Pulmonary artery endothelial cell (primary cell): ENCODE measurements around the gene ZSWIM3. TPM values are rescaled to one million over a fixed set of nuclear protein-coding genes. Genes with fewer than 3 reads are reported as not detected.
"Not testable (repeated sequence)": the region's sequence is repeated elsewhere in the genome, so short reads cannot be mapped to it uniquely, and the experiment has no call there.

ENCODE experiments used
- DNase-seq: peaks from one replicate; pipeline ENCODE4 v3.0.0-alpha.2; 2011; ENCODE audit warnings: low read depth, low spot score
- total RNA-seq: library from RNA; depleted of rRNA; stranded (reverse); fragments of >200 nt; gene quantifications from 2 replicates; pipeline ENCODE4 v1.2.3, GENCODE V29; 2014

Gene ZSWIM3
- total RNA-seq, 1 donor from 2014 or later: 5.4 TPM

GRCh38 chr20:45890077-45890984, 32.9 kb downstream of the ZSWIM3 start:
- DNase-seq: peak; percentile 66

GRCh38 chr20:45890985-45891983, 33.9 kb downstream of the ZSWIM3 start, which contains the start of the genes CTSA and NEURL2:
CTSA (plus strand) TSS chr20:45891335; CDS start chr20:45891569, 234 bp downstream.
NEURL2 (minus strand) TSS chr20:45891208; CDS start chr20:45890991, 217 bp downstream.
- DNase-seq: peak; percentile 72

GRCh38 chr20:45892049-45892825, 34.8 kb downstream of the ZSWIM3 start:
- DNase-seq: no peak

DNA sequence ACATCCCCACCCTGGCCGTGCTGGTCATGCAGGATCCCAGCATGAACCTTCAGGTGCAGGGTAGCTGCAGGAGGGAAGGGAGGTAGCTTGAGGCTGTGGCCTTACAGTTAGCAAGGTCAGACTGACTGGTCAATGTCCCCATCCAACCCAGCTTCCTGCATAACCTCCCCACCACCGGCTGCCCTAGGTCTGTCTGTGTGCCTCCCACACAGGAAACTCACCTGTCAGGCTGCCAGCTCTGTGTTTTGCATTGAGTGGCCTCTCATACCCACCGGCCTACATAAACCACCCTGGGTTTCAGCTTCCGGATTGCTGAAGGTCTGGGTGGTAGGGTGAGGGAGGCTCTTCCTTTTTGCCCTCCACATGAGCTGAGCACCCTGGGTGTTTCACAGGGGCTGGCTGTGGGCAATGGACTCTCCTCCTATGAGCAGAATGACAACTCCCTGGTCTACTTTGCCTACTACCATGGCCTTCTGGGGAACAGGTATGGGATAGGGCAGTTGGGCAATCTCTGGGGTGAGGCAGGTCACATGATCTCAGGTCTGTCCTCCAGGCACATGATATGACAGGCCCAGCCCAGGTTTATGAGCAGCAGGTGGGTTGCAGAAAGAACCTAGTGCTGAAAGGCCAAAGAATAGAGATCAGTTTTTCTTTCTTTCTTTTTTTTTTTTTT, 35.5 kb downstream of the ZSWIM3 start:
- DNase-seq: no peak

DNA sequence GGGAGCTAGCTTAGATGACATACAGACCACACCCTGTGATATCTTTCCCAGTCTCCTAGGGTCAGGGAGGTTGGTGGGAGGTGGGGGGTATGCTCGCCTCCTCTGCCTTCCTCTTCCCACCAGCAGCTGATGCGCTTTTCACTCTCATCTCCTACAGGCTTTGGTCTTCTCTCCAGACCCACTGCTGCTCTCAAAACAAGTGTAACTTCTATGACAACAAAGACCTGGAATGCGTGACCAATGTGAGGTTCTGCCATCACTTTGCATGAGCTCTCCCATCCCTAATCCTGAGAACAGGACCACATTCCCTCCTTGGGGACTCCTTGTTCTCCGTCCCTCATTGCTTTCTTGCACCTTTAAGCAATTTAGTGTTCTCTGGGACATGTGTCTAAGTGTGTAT, 36.4 kb downstream of the ZSWIM3 start:
- DNase-seq: no peak

DNA sequence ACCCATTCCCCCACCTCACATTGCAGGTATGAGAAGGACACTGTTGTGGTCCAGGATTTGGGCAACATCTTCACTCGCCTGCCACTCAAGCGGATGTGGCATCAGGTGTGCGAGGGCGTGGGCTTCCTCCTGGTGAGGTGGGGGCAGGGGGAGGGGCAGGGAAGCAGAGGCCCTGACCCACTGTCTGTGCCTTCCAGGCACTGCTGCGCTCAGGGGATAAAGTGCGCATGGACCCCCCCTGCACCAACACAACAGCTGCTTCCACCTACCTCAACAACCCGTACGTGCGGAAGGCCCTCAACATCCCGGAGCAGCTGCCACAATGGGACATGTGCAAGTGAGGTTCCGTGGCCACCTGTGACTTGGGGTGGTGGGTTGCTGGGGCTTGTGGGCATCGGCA, 37.4 kb downstream of the ZSWIM3 start:
- DNase-seq: no peak

GRCh38 chr20:45896641-45897161, 39.3 kb downstream of the ZSWIM3 start:
- DNase-seq: no peak

- no peak for DNase-seq
Measured at GRCh38 chr20:45897289-45897688, 39.9 kb downstream of the ZSWIM3 start.

DNA sequence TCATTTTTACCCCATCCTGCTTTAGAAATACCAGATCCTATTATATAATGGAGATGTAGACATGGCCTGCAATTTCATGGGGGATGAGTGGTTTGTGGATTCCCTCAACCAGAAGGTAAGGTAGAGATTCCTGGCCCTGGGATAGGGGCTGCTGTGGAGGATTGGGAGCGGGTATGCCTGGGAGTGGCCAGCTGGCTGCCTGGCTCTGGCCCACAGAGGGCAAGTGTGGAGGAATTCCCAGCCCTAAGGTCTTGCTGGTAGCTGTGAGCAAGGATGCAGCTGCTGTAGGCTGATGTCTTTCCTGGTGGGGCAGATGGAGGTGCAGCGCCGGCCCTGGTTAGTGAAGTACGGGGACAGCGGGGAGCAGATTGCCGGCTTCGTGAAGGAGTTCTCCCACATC, 40.3 kb downstream of the ZSWIM3 start:
- no peak for DNase-seq

GRCh38 chr20:45898285-45898684, 40.9 kb downstream of the ZSWIM3 start:
- DNase-seq: no peak

- no peak for DNase-seq
Measured at GRCh38 chr20:45899046-45899835, 41.8 kb downstream of the ZSWIM3 start.

DNA sequence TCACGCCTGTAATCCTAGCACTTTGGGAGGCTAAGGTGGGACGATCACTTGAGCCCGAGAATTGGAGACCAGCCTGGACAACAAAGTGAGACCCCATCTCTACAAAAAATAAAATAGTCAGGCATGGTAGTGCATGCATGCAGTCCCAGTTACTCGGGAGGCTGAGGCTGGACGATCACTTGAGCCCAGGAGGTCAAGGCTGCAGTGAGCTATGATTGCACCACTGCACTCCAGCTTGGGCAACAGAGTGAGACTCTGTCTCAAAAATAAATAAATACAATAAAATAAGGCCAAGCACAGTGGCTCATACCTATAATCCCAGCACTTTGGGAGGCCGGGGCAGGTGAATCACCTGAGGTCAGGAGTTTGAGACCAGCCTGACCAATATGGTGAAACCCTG, 43.9 kb downstream of the ZSWIM3 start:
- DNase-seq: not testable (repeated sequence)

DNA sequence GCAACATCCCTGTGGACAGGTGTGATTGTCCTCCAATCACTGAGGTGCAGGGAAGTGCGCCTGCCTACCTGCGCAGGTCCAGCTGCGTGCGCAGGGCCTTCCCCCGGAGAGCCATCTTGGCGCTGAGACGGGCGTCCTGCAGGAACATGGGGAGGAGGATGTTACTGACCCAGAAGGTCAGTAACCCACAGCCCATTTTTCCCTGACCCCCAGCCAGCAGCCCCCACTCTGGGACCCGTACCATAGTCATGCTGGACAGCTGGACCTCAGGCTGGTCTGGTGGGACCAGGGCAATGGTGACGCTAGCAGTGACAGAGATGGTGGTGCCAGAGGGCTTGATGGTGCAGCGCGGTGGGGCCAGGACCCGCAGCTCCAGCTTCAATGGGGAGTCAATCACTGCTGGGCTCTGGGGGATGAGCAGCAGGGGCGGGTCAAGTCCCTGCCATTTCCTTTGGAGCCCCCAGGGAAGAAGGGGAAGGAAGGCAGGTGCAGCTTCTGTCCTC, 44.8 kb downstream of the ZSWIM3 start:
- no peak for DNase-seq

GRCh38 chr20:45904583-45905504, 47.4 kb downstream of the ZSWIM3 start:
- no peak for DNase-seq

DNA sequence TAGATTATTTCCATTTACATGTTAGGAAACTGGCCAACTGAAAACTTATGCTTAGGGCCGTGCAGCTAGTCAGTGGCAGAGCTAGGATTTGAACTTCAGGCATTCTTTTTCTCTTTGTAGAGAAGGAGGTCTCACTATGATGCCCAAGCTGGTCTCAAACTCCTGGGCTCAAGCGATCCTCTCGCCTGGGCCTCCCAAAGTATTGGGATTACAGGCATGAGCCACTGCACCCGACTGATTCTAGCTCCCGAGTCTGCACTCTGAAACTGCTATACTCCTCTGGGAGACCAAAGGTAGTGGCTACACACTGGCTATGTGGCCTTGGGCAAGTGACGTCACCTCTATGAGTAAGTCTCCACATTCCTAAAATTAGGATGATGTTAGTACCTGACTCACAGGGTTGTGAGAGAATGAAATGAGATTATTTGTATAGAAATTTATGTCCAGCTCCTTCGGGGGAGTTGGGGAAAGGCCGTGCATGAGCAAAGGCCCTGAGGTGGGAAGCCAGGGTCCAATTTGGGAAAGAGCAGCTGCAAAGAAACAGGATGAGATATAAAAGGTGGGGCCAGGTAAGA, 48.2 kb downstream of the ZSWIM3 start:
- DNase-seq: no peak

- DNase-seq: no peak
Measured at GRCh38 chr20:45907219-45907948, 50.0 kb downstream of the ZSWIM3 start.

- DNase-seq: no peak
Measured at GRCh38 chr20:45908084-45908483, 50.7 kb downstream of the ZSWIM3 start.
